HEK293 (cell line): ENCODE measurements around the gene PRG2.

Source experiments
- CTCF ChIP-seq: fragments of 450-650 bp; formaldehyde crosslinking; IDR thresholded peaks from 2 replicates; pipeline ENCODE4 v1.5.1; 2016; ENCODE audit warnings: missing biosample characterization, missing genetic modification characterization
- REST ChIP-seq: fragments of 450-650 bp; formaldehyde crosslinking; IDR thresholded peaks from 2 replicates; pipeline ENCODE4 v1.5.1; 2016; ENCODE audit warnings: missing biosample characterization, missing genetic modification characterization
- SP2 ChIP-seq: fragments of 450-650 bp; formaldehyde crosslinking; IDR thresholded peaks from 2 replicates; pipeline ENCODE4 v1.5.1; 2016; ENCODE audit warnings: missing biosample characterization, missing genetic modification characterization
- TRIM28 ChIP-seq: IDR thresholded peaks from 2 replicates; pipeline ENCODE4 v1.6.1; 2011; ENCODE audit warnings: low read length, control low read depth, borderline replicate concordance
- ZFHX2 ChIP-seq: fragments of 450-650 bp; formaldehyde crosslinking; conservative IDR thresholded peaks from 2 replicates; pipeline ENCODE4 v1.5.1; 2016; ENCODE audit warnings: missing biosample characterization, missing genetic modification characterization
- ZNF169 ChIP-seq: fragments of 450-650 bp; formaldehyde crosslinking; IDR thresholded peaks from 2 replicates; pipeline ENCODE4 v1.5.1; 2016; ENCODE audit warnings: missing biosample characterization, missing genetic modification characterization
- ZNF18 ChIP-seq: fragments of 450-650 bp; formaldehyde crosslinking; IDR thresholded peaks from 2 replicates; pipeline ENCODE4 v1.5.1; 2016; ENCODE audit warnings: missing biosample characterization, missing genetic modification characterization
- ZNF184 ChIP-seq: fragments of 450-650 bp; IDR thresholded peaks from 2 replicates; pipeline ENCODE4 v1.5.1; 2018; ENCODE audit warnings: missing biosample characterization, mild to moderate bottlenecking, missing genetic modification characterization
- ZNF473 ChIP-seq: fragments of 450-650 bp; formaldehyde crosslinking; IDR thresholded peaks from 2 replicates; pipeline ENCODE4 v1.5.1; 2017; ENCODE audit warnings: missing biosample characterization, missing genetic modification characterization
- ZNF530 ChIP-seq: fragments of 450-650 bp; formaldehyde crosslinking; IDR thresholded peaks from 2 replicates; pipeline ENCODE4 v1.5.1; 2016; ENCODE audit warnings: low read depth, missing biosample characterization, missing genetic modification characterization
- ZNF571 ChIP-seq: fragments of 450-650 bp; formaldehyde crosslinking; IDR thresholded peaks from 2 replicates; pipeline ENCODE4 v1.5.0; 2017; ENCODE audit warnings: missing biosample characterization, missing genetic modification characterization
- ZNF624 ChIP-seq: fragments of 450-650 bp; formaldehyde crosslinking; IDR thresholded peaks from 2 replicates; pipeline ENCODE4 v1.5.1; 2017; ENCODE audit warnings: missing biosample characterization, missing genetic modification characterization

- TF ChIP-seq CTCF: no peak
- TF ChIP-seq ZFHX2 (tag by site-specific recombination): no peak
- TF ChIP-seq REST: no peak
- no peak for TF ChIP-seq TRIM28
- TF ChIP-seq ZNF571 (tag by site-specific recombination): no peak
- no peak for TF ChIP-seq ZNF530 (tag by site-specific recombination)
- no peak for TF ChIP-seq ZNF473 (tag by site-specific recombination)
- TF ChIP-seq ZNF624: no peak
- no peak for TF ChIP-seq SP2 (tag by site-specific recombination)
- no peak for TF ChIP-seq ZNF184 (tag by site-specific recombination)
- TF ChIP-seq ZNF169 (tag by site-specific recombination): no peak
- no peak for TF ChIP-seq ZNF18 (tag by site-specific recombination)
Measured at GRCh38 chr11:57424137-57424791, 33.8 kb upstream of the PRG2 start.
